ENCODE data around the gene RSF1.

- TF ChIP-seq AFF4 (CRISPR knock-in tag; IDR thresholded peaks at IDR 0.05; ENCODE audit: borderline replicate concordance) (no peak), USF1 (CRISPR knock-in tag; IDR thresholded peaks at IDR 0.05) (no peak), CTCF (IDR thresholded peaks at IDR 0.05) (no peak), MYBL2 (CRISPR knock-in tag; IDR thresholded peaks at IDR 0.05) (no peak), ZNF512 (CRISPR knock-in tag; IDR thresholded peaks at IDR 0.05; ENCODE audit: borderline replicate concordance) (no peak), IRF2 (CRISPR knock-in tag; IDR thresholded peaks at IDR 0.05; ENCODE audit: borderline replicate concordance, low read depth) (no peak), ZNF317 (CRISPR knock-in tag; IDR thresholded peaks at IDR 0.05; ENCODE audit: borderline replicate concordance, low read depth) (no peak)
- TF ChIP-seq, protein P1, sequence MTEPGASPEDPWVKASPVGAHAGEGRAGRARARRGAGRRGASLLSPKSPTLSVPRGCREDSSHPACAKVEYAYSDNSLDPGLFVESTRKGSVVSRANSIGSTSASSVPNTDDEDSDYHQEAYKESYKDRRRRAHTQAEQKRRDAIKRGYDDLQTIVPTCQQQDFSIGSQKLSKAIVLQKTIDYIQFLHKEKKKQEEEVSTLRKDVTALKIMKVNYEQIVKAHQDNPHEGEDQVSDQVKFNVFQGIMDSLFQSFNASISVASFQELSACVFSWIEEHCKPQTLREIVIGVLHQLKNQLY (CRISPR knock-in tag; IDR thresholded peaks at IDR 0.05), result no peak
Observed at GRCh38 chr11:77752516-77752915, 68.0 kb downstream of the RSF1 start.

All from WTC11 (cell line).